Spinal cord (tissue), 10 donors: ENCODE measurements around the gene PDCD5. TPM values are rescaled to one million over a fixed set of nuclear protein-coding genes. Genes with fewer than 3 reads are reported as not detected.
"Not testable (repeated sequence)": the region's sequence is repeated elsewhere in the genome, so short reads cannot be mapped to it uniquely, and the experiment has no call there.

ENCODE experiments used
- DNase-seq, 6 donors: peaks; one replicate each; pipeline versions ENCODE4 v3.0.0 to v3.0.0-alpha.2; 2013 to 2015; ENCODE audit warnings: low spot score in 6 of 6, low read depth in 4 of 6
- H3K27ac ChIP-seq: one replicate; pipeline ENCODE4 v1.5.1; 2013; ENCODE audit warnings: low read depth, low read length, control low read depth
- H3K27me3 ChIP-seq: one replicate; pipeline ENCODE4 v1.6.1; 2013; ENCODE audit warnings: low read length; ENCODE audit not compliant: control insufficient read depth, insufficient read depth
- H3K36me3 ChIP-seq: one replicate; pipeline ENCODE4 v1.6.1; 2013; ENCODE audit warnings: low read length; ENCODE audit not compliant: control insufficient read depth, insufficient read depth
- H3K4me1 ChIP-seq: one replicate; pipeline ENCODE4 v1.6.1; 2013; ENCODE audit warnings: low read length; ENCODE audit not compliant: control insufficient read depth, insufficient read depth
- H3K4me3 ChIP-seq: one replicate; pipeline ENCODE4 v1.5.1; 2013; ENCODE audit warnings: low read depth, low read length, control low read depth
- H3K9me3 ChIP-seq: one replicate; pipeline ENCODE4 v1.6.1; 2013; ENCODE audit warnings: low read length; ENCODE audit not compliant: control insufficient read depth, insufficient read depth
- WGBS: methylation state at CpG from one replicate; pipeline ENCODE4 v1.1.5; 2013; ENCODE audit warnings: missing lambda C conversion rate; ENCODE audit not compliant: insufficient coverage; 5-methylcytosine and 5-hydroxymethylcytosine counted together
- polyA plus RNA-seq, 2 donors: library from polyadenylated mRNA; unstranded; fragments of 120-200 nt; gene quantifications; one replicate each; pipeline ENCODE4 v1.2.1, GENCODE V29; 2013; ENCODE audit not compliant: insufficient read length in 2 of 2
- total RNA-seq, 2 donors: library from RNA; depleted of rRNA in 1 of 2; stranded (reverse); fragments of 120-200 nt in 1 of 2; fragments of >200 nt in 1 of 2; gene quantifications; one replicate each; pipeline versions ENCODE4 v1.2.3 to v1.2.4, GENCODE V29; 2013 to 2014
- donor health status: healthy.

The PDCD5 gene
- total and polyA plus RNA-seq, 4 donors, result 31.1 to 154 (median 133) TPM

DNA sequence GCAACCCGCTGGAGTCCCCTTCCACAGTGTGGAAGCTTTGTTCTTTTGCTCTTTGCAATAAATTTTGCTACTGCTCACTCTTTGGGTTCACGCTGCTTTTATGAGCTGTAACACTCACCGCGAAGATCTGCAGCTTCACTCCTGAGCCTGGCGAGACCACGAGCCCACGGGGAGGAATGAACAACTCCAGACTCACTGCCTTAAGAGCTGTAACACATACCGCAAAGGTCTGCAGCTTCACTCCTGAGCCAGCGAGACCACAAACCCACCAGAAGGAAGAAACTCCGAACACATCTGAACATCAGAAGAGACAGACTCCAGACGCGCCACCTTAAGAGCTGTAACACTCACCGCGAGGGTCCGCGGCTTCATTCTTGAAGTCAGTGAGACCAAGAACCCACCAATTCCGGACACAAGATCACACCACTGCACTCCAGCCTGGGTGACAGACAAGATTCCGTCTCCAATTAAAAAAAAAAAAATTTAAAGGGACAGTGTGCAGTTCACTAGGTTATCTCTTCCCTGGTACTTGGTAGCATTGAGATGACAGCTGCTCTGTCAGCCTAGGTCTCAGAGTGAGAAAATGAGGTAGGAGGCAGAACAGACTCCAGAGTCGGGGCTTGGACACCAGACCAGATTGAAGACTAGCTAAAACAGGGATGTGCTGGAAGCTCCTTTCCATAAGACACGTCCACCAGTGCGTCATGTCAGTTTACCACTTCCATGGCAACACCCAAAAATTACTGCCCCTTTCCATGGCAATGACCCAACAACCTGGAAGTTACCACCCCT, 8.1 kb upstream of the PDCD5 start:
- not testable (repeated sequence) for DNase-seq, H3K4me3 ChIP-seq, H3K9me3 ChIP-seq, H3K36me3 ChIP-seq, H3K27me3 ChIP-seq, H3K4me1 ChIP-seq, H3K27ac ChIP-seq
- 70% methylated on average over 6 of the region's 21 CpGs for WGBS

DNA sequence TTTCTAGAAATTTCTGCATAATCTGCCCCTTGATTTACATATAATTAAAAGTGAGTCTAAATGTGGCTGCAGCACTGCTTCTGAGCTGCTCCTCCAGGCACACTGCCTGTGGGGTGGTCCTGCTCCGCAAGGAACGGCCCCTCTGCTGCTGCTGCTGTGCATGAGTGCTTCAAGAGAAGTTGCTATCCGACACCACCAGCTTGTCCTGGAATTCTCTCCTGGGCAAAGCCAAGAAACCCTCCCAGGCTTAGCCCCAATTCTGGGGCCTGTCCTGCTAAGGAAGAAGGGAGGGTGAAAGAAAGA, 7.5 kb upstream of the PDCD5 start:
- no peaks in the 10 kb centered on the region for H3K9me3 ChIP-seq

GRCh38 chr19:32576790-32577189, 4.2 kb upstream of the PDCD5 start:
- Histone ChIP-seq H3K36me3 (no peaks in the 10 kb centered on the region), H3K27me3 (no peaks in the 10 kb centered on the region), H3K4me1 (peaks cover 5% of the 10 kb centered on the region), H3K4me3 (no peak overlapping the region), H3K27ac (no peak overlapping the region), H3K9me3 (no peaks in the 10 kb centered on the region)
- no peak for DNase-seq
- no CpG with 5 or more reads among the region's 1 CpG for WGBS

More for the DNA sequence above, 7.5 kb upstream of the PDCD5 start:
- Histone ChIP-seq H3K4me3 (no peak overlapping the region), H3K4me1 (peaks cover 6% of the 10 kb centered on the region), H3K36me3 (no peaks in the 10 kb centered on the region), H3K27ac (no peak overlapping the region), H3K27me3 (no peaks in the 10 kb centered on the region)
- no peak for DNase-seq
- WGBS, result 50% methylated on average over 2 of the region's 3 CpGs

DNA sequence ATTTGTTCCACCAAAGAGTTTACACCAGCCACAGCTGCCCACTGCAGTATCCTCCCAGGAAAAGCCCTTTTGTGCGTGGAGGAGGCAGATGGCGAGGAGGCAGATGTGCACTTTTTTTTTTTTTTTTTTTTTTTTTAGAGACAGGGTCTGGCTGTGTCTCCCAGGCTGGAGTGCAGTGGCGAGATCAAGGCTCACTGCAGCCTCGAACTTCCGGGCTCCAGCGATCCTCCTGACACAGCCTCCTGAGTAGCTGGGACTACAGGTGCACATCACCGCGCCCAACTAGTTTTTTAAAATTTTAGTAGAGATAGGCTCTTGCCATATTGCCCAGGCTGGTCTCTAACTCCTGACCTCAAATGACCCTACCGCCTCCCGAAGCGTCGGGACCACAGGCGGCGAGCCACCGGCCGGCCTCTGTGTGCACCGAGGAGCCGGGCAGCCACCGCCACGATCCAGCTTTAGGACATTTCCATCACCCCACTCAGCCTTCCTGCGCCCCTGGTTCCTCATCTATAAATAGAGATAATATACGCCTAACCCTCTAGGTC, 563 bp upstream of the PDCD5 start:
- H3K9me3 ChIP-seq, result no peaks in the 10 kb centered on the region
- H3K4me1 ChIP-seq, result peaks cover 10% of the 10 kb centered on the region
- peak overlapping the region; percentile 47 for H3K27ac ChIP-seq
- 3% methylated on average over 15 of the region's 22 CpGs for whole genome bisulfite sequencing
- no peaks in the 10 kb centered on the region for H3K27me3 ChIP-seq
- H3K36me3 ChIP-seq, result peaks cover 10% of the 10 kb centered on the region
- peak overlapping the region; percentile 64 for H3K4me3 ChIP-seq
- peak in 1 of 6 donors; percentile 13 for DNase-seq

DNA sequence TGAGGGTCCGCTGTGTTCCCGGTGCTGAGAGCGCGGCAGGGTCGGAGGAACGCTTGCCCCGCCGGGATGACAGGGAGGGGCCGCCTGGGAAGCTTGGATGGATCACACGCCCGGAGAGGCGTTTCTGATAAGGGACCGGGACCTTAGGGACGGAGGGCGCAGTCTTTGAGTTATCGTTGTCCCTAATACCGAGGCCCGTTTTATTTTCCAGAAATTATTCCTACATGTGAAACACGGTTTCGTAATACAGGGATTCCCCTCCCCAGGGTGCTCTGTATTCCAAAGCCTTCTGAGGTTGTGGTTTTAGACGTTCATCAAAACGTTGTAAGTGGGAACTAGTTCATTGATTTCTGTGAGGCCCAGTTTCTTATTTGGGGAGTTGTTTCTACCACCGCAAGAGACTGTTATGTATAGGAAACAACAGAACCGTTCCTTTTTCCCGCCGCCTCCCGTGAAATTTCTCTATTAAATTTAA, 752 bp downstream of the PDCD5 start:
- H3K36me3 ChIP-seq, result peaks cover 20% of the 10 kb centered on the region
- peak overlapping the region; percentile 73 for H3K4me3 ChIP-seq
- no peak overlapping the region for H3K27ac ChIP-seq
- peak in 2 of 6 donors; percentile 22 to 46 for DNase-seq
- WGBS, result 0% methylated on average over 17 of the region's 27 CpGs
- peaks cover 10% of the 10 kb centered on the region for H3K4me1 ChIP-seq
- H3K9me3 ChIP-seq, result no peaks in the 10 kb centered on the region
- H3K27me3 ChIP-seq, result no peaks in the 10 kb centered on the region

GRCh38 chr19:32587747-32588504, 6.9 kb downstream of the PDCD5 start:
- peaks cover 23% of the 10 kb centered on the region for H3K36me3 ChIP-seq
- no CpG with 5 or more reads among the region's 8 CpGs for WGBS
- not testable (repeated sequence) for DNase-seq, H3K9me3 ChIP-seq, H3K27me3 ChIP-seq, H3K4me3 ChIP-seq, H3K4me1 ChIP-seq, H3K27ac ChIP-seq

DNA sequence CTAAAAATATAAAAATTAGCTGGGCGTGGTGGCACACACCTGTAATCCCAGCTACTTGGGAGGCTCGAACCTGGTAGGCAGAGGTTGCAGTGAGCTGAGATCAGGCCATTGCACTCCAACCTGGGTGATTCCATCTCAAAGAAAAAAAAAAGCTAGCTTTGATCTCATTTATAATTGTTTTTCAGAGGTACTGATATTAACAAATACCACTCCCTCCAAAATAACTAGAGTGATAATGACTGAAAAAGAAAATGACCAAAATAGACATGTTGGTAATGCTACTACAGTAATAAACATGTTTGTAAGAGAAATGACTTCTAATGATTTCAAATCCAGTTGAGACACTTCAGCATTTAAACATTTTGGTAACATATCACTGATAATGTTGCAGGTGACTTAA, 13.0 kb downstream of the PDCD5 start:
- DNase-seq, result no peak

GRCh38 chr19:32595491-32595890, 14.5 kb downstream of the PDCD5 start:
- Histone ChIP-seq H3K27ac (no peak overlapping the region), H3K27me3 (no peaks in the 10 kb centered on the region), H3K9me3 (no peaks in the 10 kb centered on the region), H3K4me3 (no peak overlapping the region), H3K36me3 (peaks cover 34% of the 10 kb centered on the region), H3K4me1 (no peaks in the 10 kb centered on the region)
- WGBS, result 100% methylated on average over 1 of the region's 6 CpGs
- no peak for DNase-seq

More for the DNA sequence above, 13.0 kb downstream of the PDCD5 start:
- Histone ChIP-seq H3K36me3 (peaks cover 31% of the 10 kb centered on the region), H3K27me3 (no peaks in the 10 kb centered on the region), H3K27ac (no peak overlapping the region), H3K4me3 (no peak overlapping the region), H3K9me3 (no peaks in the 10 kb centered on the region), H3K4me1 (no peaks in the 10 kb centered on the region)
- no CpG with 5 or more reads among the region's 2 CpGs for WGBS

- H3K36me3 ChIP-seq, result peaks cover 44% of the 10 kb centered on the region
- no peaks in the 10 kb centered on the region for H3K27me3 ChIP-seq
- H3K4me3 ChIP-seq, result no peak overlapping the region
- H3K4me1 ChIP-seq, result no peaks in the 10 kb centered on the region
- H3K27ac ChIP-seq, result no peak overlapping the region
- 93% methylated on average over 11 of the region's 11 CpGs for WGBS
- DNase-seq, result no peak
- no peaks in the 10 kb centered on the region for H3K9me3 ChIP-seq
These were observed 17.0 kb downstream of the PDCD5 start for GRCh38 chr19:32598022-32598421.
